Endothelial cell (in vitro differentiated cells): ENCODE data around the gene SSC4D. TPM values are rescaled to one million over a fixed set of nuclear protein-coding genes. Genes with fewer than 3 reads are reported as not detected.
"Not testable (repeated sequence)": the region's sequence is repeated elsewhere in the genome, so short reads cannot be mapped to it uniquely, and the experiment has no call there.

Experiments
- DNase-seq: peaks from one replicate; pipeline ENCODE4 v3.0.0; 2021; ENCODE audit warnings: low spot score
- H3K27ac Mint-ChIP-seq: one replicate; pipeline ENCODE4 v1.8.0; 2021; ENCODE audit warnings: mixed read lengths, inconsistent platforms; ENCODE audit not compliant: unreplicated experiment
- H3K27me3 Mint-ChIP-seq: one replicate; pipeline ENCODE4 v1.8.0; 2021; ENCODE audit warnings: mild to moderate bottlenecking, moderate library complexity, mixed read lengths, inconsistent platforms; ENCODE audit not compliant: unreplicated experiment
- H3K36me3 Mint-ChIP-seq: one replicate; pipeline ENCODE4 v1.8.0; 2021; ENCODE audit warnings: mild to moderate bottlenecking, low read depth, mixed read lengths, inconsistent platforms; ENCODE audit not compliant: unreplicated experiment
- H3K4me1 Mint-ChIP-seq: one replicate; pipeline ENCODE4 v1.8.0; 2021; ENCODE audit warnings: mild to moderate bottlenecking, mixed read lengths, inconsistent platforms; ENCODE audit not compliant: unreplicated experiment
- H3K4me3 Mint-ChIP-seq: one replicate; pipeline ENCODE4 v1.8.0; 2021; ENCODE audit warnings: mild to moderate bottlenecking, mixed read lengths, inconsistent platforms; ENCODE audit not compliant: unreplicated experiment
- H3K9me3 Mint-ChIP-seq: one replicate; pipeline ENCODE4 v1.8.0; 2021; ENCODE audit warnings: mixed read lengths, inconsistent platforms; ENCODE audit not compliant: unreplicated experiment
- CTCF ChIP-seq: fragments of 200-600 bp; sonication (generic); IDR thresholded peaks from one replicate; pipeline ENCODE4 v1.5.0; 2021; ENCODE audit warnings: antibody characterized with exemption; ENCODE audit not compliant: unreplicated experiment
- total RNA-seq: library from RNA; stranded (reverse); fragmentation: NEBNext Ultra II Directional; extraction: Animal tissue kit (Norgen Biotek cat#: 25700); gene quantifications from one replicate; pipeline ENCODE4 v1.2.1, GENCODE V29; 2021; ENCODE audit not compliant: unreplicated experiment

Gene SSC4D
- total RNA-seq, 1 donor from 2014 or later: 15.6 TPM

- DNase-seq: peak; percentile 86
- Mint-ChIP-seq H3K9me3 (no peaks in the 10 kb centered on the region), H3K4me1 (peaks cover 3% of the 10 kb centered on the region), H3K27ac (no peak overlapping the region), H3K27me3 (peaks cover 4% of the 10 kb centered on the region), H3K4me3 (peak overlapping the region; percentile 80), H3K36me3 (no peaks in the 10 kb centered on the region)
- no peak for TF ChIP-seq CTCF
Measured at GRCh38 chr7:76393116-76394031, 16.1 kb downstream of the SSC4D start.

GRCh38 chr7:76392531-76393115, 16.9 kb downstream of the SSC4D start:
- H3K4me1 Mint-ChIP-seq: no peaks in the 10 kb centered on the region
- peak overlapping the region; percentile 67 for H3K4me3 Mint-ChIP-seq
- no peaks in the 10 kb centered on the region for H3K36me3 Mint-ChIP-seq
- no peak for DNase-seq
- H3K27ac Mint-ChIP-seq: no peak overlapping the region
- no peak for TF ChIP-seq CTCF
- no peaks in the 10 kb centered on the region for H3K9me3 Mint-ChIP-seq
- peaks cover 6% of the 10 kb centered on the region for H3K27me3 Mint-ChIP-seq

- H3K4me1 Mint-ChIP-seq: no peaks in the 10 kb centered on the region
- no peaks in the 10 kb centered on the region for H3K9me3 Mint-ChIP-seq
- no peak overlapping the region for H3K27ac Mint-ChIP-seq
- H3K27me3 Mint-ChIP-seq: peaks cover 6% of the 10 kb centered on the region
- TF ChIP-seq CTCF: no peak
- DNase-seq: no peak
- no peak overlapping the region for H3K4me3 Mint-ChIP-seq
- no peaks in the 10 kb centered on the region for H3K36me3 Mint-ChIP-seq
Measured at GRCh38 chr7:76390092-76390491, 19.4 kb downstream of the SSC4D start.

- not testable (repeated sequence) for H3K9me3 Mint-ChIP-seq, H3K27ac Mint-ChIP-seq, H3K4me3 Mint-ChIP-seq, H3K4me1 Mint-ChIP-seq, DNase-seq, H3K36me3 Mint-ChIP-seq, H3K27me3 Mint-ChIP-seq
Measured at GRCh38 chr7:76387789-76388188, 21.7 kb downstream of the SSC4D start.

DNA sequence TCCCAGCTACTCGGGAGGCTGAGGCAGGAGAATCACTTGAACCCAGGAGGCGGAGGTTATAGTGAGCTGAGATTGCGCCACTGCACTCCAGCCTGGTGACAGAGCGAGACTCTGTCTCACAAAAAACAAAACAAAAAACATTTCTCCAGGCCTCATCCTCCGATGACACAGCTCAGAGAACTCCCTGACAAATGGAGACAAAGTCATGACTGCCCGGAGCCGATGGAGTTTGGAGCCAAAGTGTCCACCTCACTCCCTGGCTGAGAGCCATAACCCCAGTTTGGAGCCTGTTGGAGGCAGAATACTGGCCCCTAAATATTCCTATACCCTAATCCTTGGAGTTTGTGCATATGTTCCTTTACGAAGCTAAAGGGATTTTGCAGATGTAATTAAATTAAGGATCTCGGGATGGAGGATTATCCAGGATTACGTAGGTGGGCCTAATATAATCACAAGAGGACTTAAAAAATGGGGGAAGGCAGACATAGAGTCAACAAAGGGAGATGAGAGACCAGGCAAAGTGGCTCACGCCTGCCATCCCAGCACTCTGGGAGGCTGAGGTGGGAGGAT, 22.7 kb downstream of the SSC4D start:
- Mint-ChIP-seq H3K27me3 (peaks cover 6% of the 10 kb centered on the region), H3K36me3 (no peaks in the 10 kb centered on the region), H3K9me3 (no peaks in the 10 kb centered on the region), H3K4me1 (no peaks in the 10 kb centered on the region), H3K27ac (no peak overlapping the region), H3K4me3 (no peak overlapping the region)
- no peak for TF ChIP-seq CTCF
- DNase-seq: no peak
